GM21390 (cell line): Measurements from ENCODE around the gene BICD1.

Source experiments
- ATAC-seq: cut with Tn5 transposase; IDR thresholded peaks from one replicate; pipeline ENCODE4 v1.9.1; 2021; ENCODE audit not compliant: unreplicated experiment

The BICD1 gene

DNA sequence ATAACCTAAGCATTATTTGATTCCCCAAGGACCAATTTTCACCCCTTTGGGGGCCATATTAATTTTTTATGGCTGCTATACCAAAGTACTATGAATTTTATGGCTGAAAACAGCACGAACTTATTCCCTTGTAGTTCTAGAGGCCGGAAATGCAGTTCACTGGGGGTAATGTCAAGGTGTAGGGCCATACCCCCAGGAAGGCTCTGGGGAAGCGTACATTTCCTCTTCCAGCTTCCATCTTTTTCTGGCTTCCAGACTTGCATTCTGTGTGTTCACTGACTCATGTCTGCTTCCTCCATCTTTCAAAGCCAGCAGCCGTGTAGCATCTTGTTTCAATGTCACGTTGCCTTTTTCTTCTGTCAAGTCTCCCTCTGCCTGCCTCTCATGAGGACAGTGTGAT is 133.5 kb downstream of the BICD1 start:
- ATAC-seq = no peak

- ATAC-seq = no peak
Observed at GRCh38 chr12:32240831-32241230, 134.2 kb downstream of the BICD1 start.

GRCh38 chr12:32242641-32243040 is 136.0 kb downstream of the BICD1 start:
- no peak for ATAC-seq

DNA sequence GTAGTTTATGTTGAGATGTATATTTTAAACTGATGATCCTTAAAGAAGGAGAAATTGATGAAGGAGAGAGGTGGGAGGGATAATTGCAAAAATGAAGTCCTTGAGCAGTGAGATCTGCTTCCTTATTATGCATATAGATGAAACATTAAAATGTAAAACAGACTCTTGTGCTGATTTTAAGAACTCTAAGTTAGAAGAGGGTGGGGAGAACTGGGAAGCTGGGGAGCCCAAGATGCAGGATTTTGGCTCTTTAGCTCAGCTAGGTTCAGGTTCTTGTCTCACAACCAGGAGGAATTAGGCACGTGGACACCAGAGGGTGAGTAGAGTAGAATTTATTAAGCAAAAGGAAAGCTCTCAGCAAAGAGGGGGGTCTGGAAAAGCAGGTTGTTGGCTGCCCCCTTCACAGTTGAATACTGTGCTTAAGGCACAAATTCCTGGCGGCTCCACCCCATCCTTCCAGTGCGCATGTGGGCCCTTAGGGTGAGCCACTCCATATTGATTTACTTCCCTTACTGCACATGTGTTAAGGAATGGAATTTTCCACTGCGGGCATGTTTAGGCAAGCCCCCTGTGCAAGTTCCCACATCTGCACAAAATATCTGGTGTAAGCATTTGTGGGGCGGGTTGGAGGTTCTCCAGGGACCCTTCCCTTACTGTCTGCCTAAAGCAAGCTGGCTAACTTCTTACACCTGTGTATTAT is 141.9 kb downstream of the BICD1 start:
- ATAC-seq = no peak

DNA sequence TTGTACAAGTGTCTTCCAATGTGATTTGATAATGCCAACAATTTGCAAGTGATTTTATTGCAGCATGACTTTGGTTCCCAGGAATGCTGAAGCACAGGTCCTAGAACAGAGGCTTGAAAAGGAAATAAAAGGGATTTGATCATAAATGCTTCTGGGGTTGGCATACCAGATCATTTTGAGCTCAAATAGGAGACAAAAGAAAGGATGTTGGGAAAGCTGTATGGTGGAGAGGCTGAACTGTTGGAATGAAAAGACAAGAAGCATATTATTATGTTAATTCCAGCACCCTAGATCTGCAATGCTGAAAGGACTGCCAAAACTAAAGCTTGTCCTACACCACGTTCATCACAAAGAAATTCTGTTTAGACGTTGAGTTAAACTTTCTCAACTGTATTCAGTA is 143.1 kb downstream of the BICD1 start:
- no peak for ATAC-seq

GRCh38 chr12:32252199-32253073 is 145.8 kb downstream of the BICD1 start:
- ATAC-seq = peak; percentile 76

- ATAC-seq = no peak
Observed at GRCh38 chr12:32253154-32253790, 146.6 kb downstream of the BICD1 start.

GRCh38 chr12:32254260-32254956 is 147.8 kb downstream of the BICD1 start:
- no peak for ATAC-seq

- ATAC-seq = no peak
Observed at GRCh38 chr12:32255588-32255987, 148.9 kb downstream of the BICD1 start.

GRCh38 chr12:32257695-32258496 is 151.2 kb downstream of the BICD1 start:
- no peak for ATAC-seq

DNA sequence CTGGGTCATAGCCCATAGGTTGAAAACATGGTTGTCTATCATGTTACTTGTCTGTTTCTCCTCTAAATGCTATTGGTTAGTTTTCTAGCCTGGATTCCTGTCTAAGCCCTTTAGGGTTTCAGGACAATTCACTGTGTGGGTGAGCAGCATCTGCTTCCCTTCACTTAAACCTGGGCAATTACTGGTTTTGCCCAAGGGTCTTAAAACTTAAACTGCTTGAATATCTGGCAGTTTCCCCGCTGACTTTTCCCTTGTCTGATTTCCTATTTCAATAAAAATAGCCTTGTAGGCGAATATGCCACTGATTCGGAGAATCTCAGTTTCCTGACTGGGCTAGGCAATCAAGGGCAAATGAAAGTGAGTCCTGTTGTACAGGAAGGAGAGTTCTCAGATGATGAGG is 154.0 kb downstream of the BICD1 start:
- ATAC-seq = no peak

DNA sequence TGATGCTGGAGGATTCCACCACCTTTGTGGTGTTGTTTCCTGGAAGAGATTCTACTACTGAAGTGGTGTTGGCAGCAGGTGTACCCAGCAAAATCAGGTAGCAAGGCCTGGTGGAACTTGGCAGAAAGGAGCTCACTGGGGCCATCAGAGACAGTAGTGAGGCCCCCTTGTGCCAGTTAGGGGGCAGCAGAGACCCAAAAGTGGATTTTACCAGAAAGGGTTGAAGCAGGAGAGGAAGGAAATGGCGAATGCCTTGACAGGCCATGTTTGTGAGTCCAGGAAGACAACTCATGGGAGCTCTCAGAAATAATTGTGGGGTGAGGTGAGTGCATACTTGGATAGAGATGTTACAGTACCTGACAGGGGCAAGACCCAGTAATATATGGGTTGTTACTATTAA is 155.0 kb downstream of the BICD1 start:
- no peak for ATAC-seq

GRCh38 chr12:32264961-32265360 is 158.3 kb downstream of the BICD1 start:
- peak; percentile 63 for ATAC-seq

- no peak for ATAC-seq
Observed at GRCh38 chr12:32265456-32265855, 158.8 kb downstream of the BICD1 start.

DNA sequence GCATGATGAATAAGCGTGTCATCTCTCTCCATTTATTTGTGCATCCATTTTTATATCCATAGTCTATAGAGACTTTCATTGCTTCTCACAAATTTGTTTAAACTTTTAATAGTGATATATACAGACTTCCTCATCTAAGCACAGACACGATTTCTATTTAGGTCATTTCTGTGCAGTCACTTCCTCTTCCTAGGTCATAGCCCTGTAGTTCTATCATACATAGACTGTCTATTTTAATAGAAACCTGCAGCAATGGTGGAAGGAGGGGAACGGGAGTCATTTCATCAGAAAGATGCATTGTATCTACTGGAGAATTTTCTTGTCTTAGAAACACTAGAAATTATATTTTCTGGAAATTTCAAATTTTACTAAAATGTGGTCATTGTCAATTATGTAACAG is 159.3 kb downstream of the BICD1 start:
- peak; percentile 67 for ATAC-seq

DNA sequence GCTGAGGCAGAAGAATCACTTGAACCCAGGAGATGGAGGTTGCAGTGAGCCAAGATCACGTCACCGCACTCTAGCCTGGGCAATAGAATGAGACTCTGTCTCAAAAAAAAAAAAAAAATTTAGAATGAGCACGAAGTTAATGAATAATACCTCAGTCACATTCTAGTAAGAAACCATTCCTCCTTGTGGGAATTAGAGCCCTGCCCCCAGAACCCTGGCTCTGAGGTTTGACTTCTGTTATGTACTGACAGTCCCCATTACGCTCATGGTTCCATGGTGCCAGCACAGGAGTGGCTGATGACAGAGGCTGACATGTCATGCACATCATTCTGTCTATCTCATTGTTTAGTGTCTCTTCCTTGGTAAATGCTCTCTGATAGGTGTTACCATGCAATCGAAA is 160.1 kb downstream of the BICD1 start:
- ATAC-seq = no peak

GRCh38 chr12:32270818-32271710 is 164.4 kb downstream of the BICD1 start:
- ATAC-seq = no peak

GRCh38 chr12:32272465-32272864 is 165.8 kb downstream of the BICD1 start:
- ATAC-seq = no peak

GRCh38 chr12:32273063-32273522 is 166.4 kb downstream of the BICD1 start:
- ATAC-seq = peak; percentile 60
